K562 (cell line): ENCODE data around the gene TRIAP1.

Experiments
- CHAMP1 ChIP-seq: fragments of 450-650 bp; IDR thresholded peaks from 2 replicates; pipeline ENCODE4 v1.6.1; 2016; ENCODE audit warnings: mild to moderate bottlenecking
- CTCF ChIP-seq, 3 experiments: IDR thresholded peaks in 2 of 3; conservative IDR thresholded peaks in 1 of 3; 2 replicates each; pipeline ENCODE4 v1.5.1; 2011 to 2012; ENCODE audit warnings: low read length in 3 of 3, mild to moderate bottlenecking in 3 of 3, control low read depth in 2 of 3, improper control_type of control experiment in 1 of 3, inconsistent platforms in 1 of 3, low read depth in 1 of 3, mixed read lengths in 1 of 3, moderate library complexity in 1 of 3; ENCODE audit not compliant: insufficient read depth in 2 of 3
- FOXP1 ChIP-seq: sonication (generic); formaldehyde crosslinking; IDR thresholded peaks from 2 replicates; pipeline ENCODE4 v1.8.0; 2022; ENCODE audit warnings: mild to moderate bottlenecking, missing genetic modification reagents
- GATAD2B ChIP-seq: fragments of 450-650 bp; IDR thresholded peaks from 2 replicates; pipeline ENCODE4 v1.6.1; 2017; ENCODE audit warnings: mild to moderate bottlenecking, borderline replicate concordance
- GTF2F1 ChIP-seq: IDR thresholded peaks from 2 replicates; pipeline ENCODE4 v1.6.1; 2011; ENCODE audit warnings: low read depth, low read length, improper control_type of control experiment
- HMBOX1 ChIP-seq: sonication (generic); IDR thresholded peaks from 2 replicates; pipeline ENCODE4 v1.6.1; 2016
- KDM5B ChIP-seq: fragments of 200-600 bp; sonication (generic); IDR thresholded peaks from 2 replicates; pipeline ENCODE4 v1.6.1; 2012; ENCODE audit warnings: low read depth, mild to moderate bottlenecking, moderate library complexity, low read length, control low read depth, inconsistent platforms; ENCODE audit not compliant: insufficient replicate concordance
- MITF ChIP-seq: IDR thresholded peaks from 2 replicates; pipeline ENCODE4 v1.6.1; 2014; ENCODE audit warnings: antibody characterized with exemption
- POLR2AphosphoS5 ChIP-seq: IDR thresholded peaks from 2 replicates; pipeline ENCODE4 v1.6.1; 2011; ENCODE audit warnings: mild to moderate bottlenecking, low read depth, low read length, moderate library complexity; ENCODE audit not compliant: control insufficient read depth, insufficient read depth
- SRF ChIP-seq, 2 experiments: fragments of 250-450, 450-650 bp in 1 of 2; sonication (Bioruptor Pico) in 1 of 2; sonication (generic) in 1 of 2; formaldehyde crosslinking; IDR thresholded peaks; 2 replicates each; pipeline versions ENCODE4 v1.5.0 to v1.5.1; 2020 to 2022; ENCODE audit warnings: mild to moderate bottlenecking in 1 of 2, missing genetic modification reagents in 1 of 2
- TAF1 ChIP-seq: IDR thresholded peaks from 2 replicates; pipeline ENCODE4 v1.6.1; 2011; ENCODE audit warnings: mild to moderate bottlenecking, low read length, moderate library complexity; ENCODE audit not compliant: insufficient read depth, control insufficient read depth, severe bottlenecking; ENCODE audit errors: extremely low read depth
- YY1 ChIP-seq, 3 experiments: IDR thresholded peaks; 2 replicates each; pipeline ENCODE4 v1.6.1; 2011; ENCODE audit warnings: low read length in 2 of 3, mild to moderate bottlenecking in 2 of 3, moderate library complexity in 2 of 3, borderline replicate concordance in 1 of 3, control low read depth in 1 of 3, low read depth in 1 of 3; ENCODE audit not compliant: insufficient read depth in 3 of 3, insufficient replicate concordance in 2 of 3, control insufficient read depth in 1 of 3, insufficient read length in 1 of 3; ENCODE audit errors: extremely low read depth in 1 of 3
- ZNF79 ChIP-seq: fragments of 250-450 bp; sonication (Bioruptor Pico); IDR thresholded peaks from 2 replicates; pipeline ENCODE4 v1.4.0; 2020; ENCODE audit warnings: low read depth, mild to moderate bottlenecking, moderate library complexity

GRCh38 chr12:120416490-120417216 is 29.5 kb downstream of the TRIAP1 start:
- no peak for TF ChIP-seq FOXP1 (CRISPR knock-in tag)
- no peak for TF ChIP-seq CHAMP1
- TF ChIP-seq MITF = no peak
- no peak for TF ChIP-seq SRF (CRISPR knock-in tag; IDR thresholded peaks at IDR 0.05)
- no peak for TF ChIP-seq KDM5B
- TF ChIP-seq TAF1 = no peak
- no peak for TF ChIP-seq ZNF79 (CRISPR knock-in tag)
- TF ChIP-seq GTF2F1 = no peak
- TF ChIP-seq HMBOX1 = no peak
- TF ChIP-seq YY1 (IDR thresholded peaks at IDR 0.05; ENCODE audit: borderline replicate concordance in 1 of 3, control insufficient read depth in 1 of 3, extremely low read depth in 1 of 3, insufficient read depth in 3 of 3, insufficient read length in 1 of 3, insufficient replicate concordance in 2 of 3, low read depth in 1 of 3, low read length in 2 of 3) = no peak
- no peak for TF ChIP-seq POLR2AphosphoS5
- TF ChIP-seq CTCF (IDR thresholded peaks at IDR 0.05 in 2 of 3, conservative IDR thresholded peaks at IDR 0.05 in 1 of 3; ENCODE audit: insufficient read depth in 2 of 3, low read depth in 1 of 3, low read length in 3 of 3) = no peak
- no peak for TF ChIP-seq GATAD2B
